Transverse colon (tissue), 4 donors: Measurements from ENCODE around the gene RCBTB1. TPM values are rescaled to one million over a fixed set of nuclear protein-coding genes. Genes with fewer than 3 reads are reported as not detected.
"Not testable (repeated sequence)": the region's sequence is repeated elsewhere in the genome, so short reads cannot be mapped to it uniquely, and the experiment has no call there.

Experiments
- DNase-seq: peaks from one replicate; pipeline ENCODE4 v3.0.0-alpha.2; 2019
- H3K27ac ChIP-seq, 4 donors: fragments of 200-600 bp; sonication (generic); 2 replicates each; pipeline ENCODE4 v1.5.1; 2016 to 2018; ENCODE audit warnings: inconsistent platforms in 4 of 4
- H3K27me3 ChIP-seq: fragments of 200-600 bp; sonication (generic); 2 replicates; pipeline ENCODE4 v1.5.1; 2017; ENCODE audit warnings: inconsistent platforms
- H3K36me3 ChIP-seq, 4 donors: fragments of 200-600 bp; sonication (generic); 2 replicates each; pipeline ENCODE4 v1.5.1; 2017 to 2019; ENCODE audit warnings: inconsistent platforms in 4 of 4
- H3K4me1 ChIP-seq, 4 donors: fragments of 200-600 bp; sonication (generic); 2 replicates each; pipeline ENCODE4 v1.5.1; 2017 to 2020; ENCODE audit warnings: inconsistent platforms in 4 of 4
- H3K4me3 ChIP-seq, 4 donors: fragments of 200-600 bp; sonication (generic); 1 replicate in 1 of 4; 2 replicates in 3 of 4; pipeline versions ENCODE4 v1.5.1 to v1.6.1; 2017 to 2019; ENCODE audit warnings: inconsistent platforms in 4 of 4
- H3K9me3 ChIP-seq, 2 donors: fragments of 200-600 bp; sonication (generic); 2 replicates each; pipeline ENCODE4 v1.5.1; 2017 to 2019; ENCODE audit warnings: inconsistent platforms in 2 of 2
- CTCF ChIP-seq, 5 experiments: fragments of 200-600 bp in 3 of 5; fragments of 450-650 bp in 2 of 5; sonication (generic) in 3 of 5; IDR thresholded peaks; 1 replicate in 2 of 5; 2 replicates in 3 of 5; pipeline ENCODE4 v1.5.1; 2016 to 2017; ENCODE audit warnings: antibody characterized with exemption in 5 of 5, inconsistent platforms in 3 of 5, mild to moderate bottlenecking in 2 of 5, moderate library complexity in 1 of 5
- EP300 ChIP-seq: sonication (generic); formaldehyde crosslinking; IDR thresholded peaks from one replicate; pipeline ENCODE4 v1.6.1; 2017; ENCODE audit warnings: antibody characterized with exemption, low read depth
- POLR2A ChIP-seq: fragments of 450-650 bp; IDR thresholded peaks from one replicate; pipeline ENCODE4 v1.6.1; 2016; ENCODE audit warnings: antibody characterized with exemption, mild to moderate bottlenecking, moderate library complexity
- POLR2AphosphoS5 ChIP-seq, 3 donors: sonication (generic); formaldehyde crosslinking; IDR thresholded peaks; one replicate each; pipeline ENCODE4 v1.6.1; 2016; ENCODE audit warnings: antibody characterized with exemption in 3 of 3
- WGBS, 2 donors: methylation state at CpG; one replicate each; pipeline ENCODE4 v1.1.5; 2018; ENCODE audit warnings: low coverage in 1 of 2; 5-methylcytosine and 5-hydroxymethylcytosine counted together
- in situ Hi-C, 4 donors: fragments of 200-750 bp; cut with MboI; loops; one replicate each; pipeline versions ENCODE4 v1.15.0 to v1.15.1; 2017; ENCODE audit warnings: low sequenced_read_pairs in 3 of 4, low pct_ligation_motif_present in 1 of 4, low pct_unique_long_range_greater_than_20kb in 1 of 4
- intact Hi-C: fragments of 100-400 bp; cut with DNase I; formaldehyde crosslinking; loops from one replicate; pipeline ENCODE4 v1.15.1; 2023; ENCODE audit warnings: low total_unique reads
- total RNA-seq, 4 donors: library from RNA; depleted of rRNA; stranded (reverse); fragments of >200 nt; gene quantifications; one replicate each; pipeline ENCODE4 v1.1.0, GENCODE V29; 2016

RCBTB1 gene
- total RNA-seq, 4 donors from 2014 or later, result 4.9 to 10.4 (median 7.7) TPM

- TF ChIP-seq EP300 (no peak), POLR2A (no peak), POLR2AphosphoS5 (IDR thresholded peaks at IDR 0.05) (no peak), CTCF (IDR thresholded peaks at IDR 0.05) (no peak)
- H3K4me1 ChIP-seq, result peaks cover 0 to 9% (median 0%) of the 10 kb centered on the region in 4 donors
- H3K4me3 ChIP-seq, result no peak overlapping the region
- DNase-seq, result peak; percentile 8
- intact Hi-C loops, result no loop called here
- H3K36me3 ChIP-seq, result peaks cover 0 to 4% (median 0%) of the 10 kb centered on the region in 4 donors
- H3K9me3 ChIP-seq, result no peaks in the 10 kb centered on the region
- H3K27me3 ChIP-seq, result no peaks in the 10 kb centered on the region
- in situ Hi-C loops, result no loop called here
- H3K27ac ChIP-seq, result no peak overlapping the region
- 75 to 79% methylated on average over 8 to 9 of the region's 9 CpGs for WGBS, 2 donors
Measured at GRCh38 chr13:49502954-49503353, 82.4 kb downstream of the RCBTB1 start.

- in situ Hi-C loops, result no loop called here
- Histone ChIP-seq H3K4me3 (no peak overlapping the region), H3K4me1 (peaks cover 0 to 1% (median under 1%) of the 10 kb centered on the region in 4 donors), H3K27me3 (no peaks in the 10 kb centered on the region), H3K9me3 (no peaks in the 10 kb centered on the region), H3K27ac (peak overlapping the region in 3 of 4 donors; percentile 14 to 52 (median 26)), H3K36me3 (peaks cover 0 to 4% (median 0%) of the 10 kb centered on the region in 4 donors)
- WGBS, 2 donors, result 69 to 87% methylated on average over 3 to 6 of the region's 6 CpGs
- no peak for TF ChIP-seq POLR2AphosphoS5 (IDR thresholded peaks at IDR 0.05)
- TF ChIP-seq EP300, result no peak
- no peak for TF ChIP-seq POLR2A
- no peak for TF ChIP-seq CTCF (IDR thresholded peaks at IDR 0.05)
- intact Hi-C loops, result no loop called here
- no peak for DNase-seq
Measured at GRCh38 chr13:49499889-49500660, 85.3 kb downstream of the RCBTB1 start.

- H3K9me3 ChIP-seq, result no peaks in the 10 kb centered on the region
- no peak overlapping the region for H3K27ac ChIP-seq
- H3K4me3 ChIP-seq, result no peak overlapping the region
- intact Hi-C loops, result no loop called here
- peaks cover 0 to 9% (median 7%) of the 10 kb centered on the region in 4 donors for H3K4me1 ChIP-seq
- in situ Hi-C loops, result no loop called here
- no peak for DNase-seq
- no peak for TF ChIP-seq CTCF (IDR thresholded peaks at IDR 0.05)
- TF ChIP-seq POLR2AphosphoS5 (IDR thresholded peaks at IDR 0.05), result no peak
- TF ChIP-seq EP300, result no peak
- TF ChIP-seq POLR2A, result no peak
- no peaks in the 10 kb centered on the region for H3K27me3 ChIP-seq
- 72 to 83% methylated on average over 3 to 4 of the region's 4 CpGs for WGBS, 2 donors
- H3K36me3 ChIP-seq, result no peaks in the 10 kb centered on the region
Measured at GRCh38 chr13:49498206-49498605, 87.2 kb downstream of the RCBTB1 start.

GRCh38 chr13:49497272-49497671, 88.1 kb downstream of the RCBTB1 start:
- intact Hi-C loops, result no loop called here
- Histone ChIP-seq H3K36me3 (no peaks in the 10 kb centered on the region), H3K27me3 (no peaks in the 10 kb centered on the region), H3K4me1 (peaks cover 0 to 9% (median 7%) of the 10 kb centered on the region in 4 donors), H3K27ac (peak overlapping the region; percentile 91 to 96 (median 92)), H3K4me3 (no peak overlapping the region), H3K9me3 (no peaks in the 10 kb centered on the region)
- no peak for DNase-seq
- whole genome bisulfite sequencing, 2 donors, result 85 to 100% methylated on average over 1 to 5 of the region's 5 CpGs
- TF ChIP-seq POLR2A (no peak), EP300 (no peak), POLR2AphosphoS5 (IDR thresholded peaks at IDR 0.05) (no peak), CTCF (IDR thresholded peaks at IDR 0.05) (no peak)
- in situ Hi-C loops, result no loop called here

- H3K4me3 ChIP-seq, in situ Hi-C loops: not testable (repeated sequence)
- 65 to 79% methylated on average over 3 to 11 of the region's 11 CpGs for WGBS, 2 donors
Measured at GRCh38 chr13:49496837-49497236, 88.5 kb downstream of the RCBTB1 start.

More at GRCh38 chr13:49496837-49497236, 88.5 kb downstream of the RCBTB1 start:
- H3K27ac ChIP-seq, result peak overlapping the region; percentile 91 to 96 (median 92)
- intact Hi-C loops, H3K27me3 ChIP-seq, H3K4me1 ChIP-seq, H3K36me3 ChIP-seq, H3K9me3 ChIP-seq, DNase-seq: not testable (repeated sequence)
